IMR-90 (cell line): ENCODE measurements around the gene FAHD1. TPM values are rescaled to one million over a fixed set of nuclear protein-coding genes. Genes with fewer than 3 reads are reported as not detected.

ENCODE experiments used
- ATAC-seq: fragments of 200-7000 bp; cut with Tn5 transposase; 2 replicates; pipeline ENCODE4 v1.9.1; 2020; ENCODE audit warnings: low read depth, mild to moderate bottlenecking, moderate library complexity
- BruUV-seq: library from RNA; stranded (reverse); fragments of 400-500 nt; replicated peaks from 2 replicates; lab custom pipeline; 2021; lab: Mats Ljungman, UMichigan
- CTCF ChIA-PET: fragments of 300-600 bp; formaldehyde crosslinking; extraction: SDS; loops from one replicate; lab custom pipeline; 2021; ENCODE audit warnings: antibody characterized with exemption; lab: Yijun Ruan, JAX
- POLR2A ChIA-PET: fragments of 300-600 bp; sonication (Branson Sonifier 250); formaldehyde crosslinking; loops from one replicate; lab custom pipeline; 2022; ENCODE audit warnings: antibody characterized with exemption; ENCODE audit not compliant: unreplicated experiment; lab: Charles Lee
- DNase-seq: peaks from one replicate; pipeline ENCODE4 v3.0.0; 2013
- H2AFZ ChIP-seq: replicated peaks from 2 replicates; pipeline ENCODE3; 2013; ENCODE audit warnings: low read length, mild to moderate bottlenecking; ENCODE audit not compliant: poor library complexity
- H2AK5ac ChIP-seq: 2 replicates; pipeline ENCODE4 v1.6.1; 2013; ENCODE audit warnings: low read depth, low read length, inconsistent platforms
- H2AK9ac ChIP-seq: replicated peaks from 2 replicates; pipeline ENCODE3; 2013; ENCODE audit warnings: mild to moderate bottlenecking, low read depth, low read length, moderate library complexity; ENCODE audit not compliant: poor library complexity
- H2BK120ac ChIP-seq: 2 replicates; pipeline ENCODE4 v1.6.1; 2013; ENCODE audit warnings: low read depth, low read length, inconsistent platforms
- H2BK15ac ChIP-seq: 3 replicates; pipeline ENCODE4 v1.6.1; 2013; ENCODE audit warnings: low read depth, low read length, inconsistent platforms
- H2BK20ac ChIP-seq: 2 replicates; pipeline ENCODE4 v1.6.1; 2013; ENCODE audit warnings: low read depth, mild to moderate bottlenecking, inconsistent platforms, low read length, moderate library complexity
- H2BK5ac ChIP-seq: 2 replicates; pipeline ENCODE4 v1.6.1; 2013; ENCODE audit warnings: mild to moderate bottlenecking, low read depth, low read length, inconsistent platforms; ENCODE audit not compliant: poor library complexity, severe bottlenecking
- H3K14ac ChIP-seq: replicated peaks from 2 replicates; pipeline ENCODE4 v1.6.1; 2013; ENCODE audit warnings: low read depth, low read length, inconsistent platforms
- H3K18ac ChIP-seq: 2 replicates; pipeline ENCODE4 v1.6.1; 2013; ENCODE audit warnings: low read depth, low read length, control low read depth
- H3K23ac ChIP-seq: 2 replicates; pipeline ENCODE4 v1.6.1; 2013; ENCODE audit warnings: low read depth, low read length, inconsistent platforms
- H3K27ac ChIP-seq: 2 replicates; pipeline ENCODE4 v1.5.1; 2013; ENCODE audit warnings: mild to moderate bottlenecking, control low read depth, low read length; ENCODE audit not compliant: insufficient read depth
- H3K27me3 ChIP-seq: 2 replicates; pipeline ENCODE4 v1.6.1; 2013; ENCODE audit warnings: low read length; ENCODE audit not compliant: control insufficient read depth, insufficient read depth
- H3K36me3 ChIP-seq: 2 replicates; pipeline ENCODE4 v1.6.1; 2013; ENCODE audit warnings: low read length, mixed read lengths; ENCODE audit not compliant: control insufficient read depth, insufficient read depth
- H3K4ac ChIP-seq: 2 replicates; pipeline ENCODE4 v1.6.1; 2013; ENCODE audit warnings: low read depth, low read length, inconsistent platforms
- H3K4me1 ChIP-seq: 2 replicates; pipeline ENCODE4 v1.6.1; 2013; ENCODE audit warnings: low read length, mixed read lengths; ENCODE audit not compliant: control insufficient read depth, insufficient read depth
- H3K4me2 ChIP-seq: 2 replicates; pipeline ENCODE4 v1.6.1; 2013; ENCODE audit warnings: low read depth, mild to moderate bottlenecking, control low read depth, low read length, moderate library complexity
- H3K4me3 ChIP-seq: 2 replicates; pipeline ENCODE4 v1.5.1; 2013; ENCODE audit warnings: low read depth, mild to moderate bottlenecking, control low read depth, low read length, moderate library complexity; ENCODE audit not compliant: insufficient read depth
- H3K56ac ChIP-seq: 2 replicates; pipeline ENCODE4 v1.6.1; 2013; ENCODE audit warnings: low read length, inconsistent platforms; ENCODE audit not compliant: insufficient read depth; ENCODE audit errors: extremely low read depth
- H3K79me1 ChIP-seq, 2 experiments: 2 replicates each; pipeline ENCODE4 v1.6.1; 2013; ENCODE audit warnings: low read length in 2 of 2, inconsistent platforms in 1 of 2, low read depth in 1 of 2
- H3K9ac ChIP-seq: 2 replicates; pipeline ENCODE4 v1.6.1; 2013; ENCODE audit warnings: low read depth, low read length, control low read depth
- H3K9me1 ChIP-seq: 2 replicates; pipeline ENCODE4 v1.6.1; 2013; ENCODE audit warnings: low read length, inconsistent platforms; ENCODE audit not compliant: insufficient read depth
- H3K9me3 ChIP-seq: 2 replicates; pipeline ENCODE4 v1.6.1; 2013; ENCODE audit warnings: low read length; ENCODE audit not compliant: control insufficient read depth, insufficient read depth
- H4K20me1 ChIP-seq: 2 replicates; pipeline ENCODE4 v1.6.1; 2013; ENCODE audit warnings: low read length, inconsistent platforms; ENCODE audit not compliant: insufficient read depth
- H4K5ac ChIP-seq: 2 replicates; pipeline ENCODE4 v1.6.1; 2013; ENCODE audit warnings: mild to moderate bottlenecking, low read depth, low read length, control low read depth
- H4K8ac ChIP-seq, 2 experiments: 2 replicates each; pipeline ENCODE4 v1.6.1; 2013; ENCODE audit warnings: low read depth in 2 of 2, low read length in 2 of 2, control low read depth in 1 of 2, inconsistent platforms in 1 of 2
- H4K91ac ChIP-seq: 2 replicates; pipeline ENCODE4 v1.6.1; 2013; ENCODE audit warnings: low read depth, low read length, inconsistent platforms; ENCODE audit not compliant: insufficient read depth
- BHLHE40 ChIP-seq: fragments of 150-350 bp; IDR thresholded peaks from 2 replicates; pipeline ENCODE4 v1.6.1; 2016; ENCODE audit warnings: mild to moderate bottlenecking, low read depth, low read length
- CEBPB ChIP-seq: IDR thresholded peaks from 2 replicates; pipeline ENCODE4 v1.6.1; 2012; ENCODE audit warnings: low read depth, low read length, improper control_type of control experiment
- CHD1 ChIP-seq: IDR thresholded peaks from 2 replicates; pipeline ENCODE4 v1.6.1; 2012; ENCODE audit warnings: low read depth, low read length, improper control_type of control experiment
- CTCF ChIP-seq: conservative IDR thresholded peaks from 2 replicates; pipeline ENCODE4 v1.5.1; 2012; ENCODE audit warnings: mild to moderate bottlenecking, low read depth, low read length, improper control_type of control experiment
- FOS ChIP-seq: fragments of 150-350 bp; IDR thresholded peaks from 2 replicates; pipeline ENCODE4 v1.6.1; 2016; ENCODE audit warnings: low read depth, low read length
- MAFK ChIP-seq: IDR thresholded peaks from 2 replicates; pipeline ENCODE4 v1.6.1; 2012; ENCODE audit warnings: low read depth, low read length, improper control_type of control experiment
- MAZ ChIP-seq: IDR thresholded peaks from 2 replicates; pipeline ENCODE4 v1.6.1; 2012; ENCODE audit warnings: low read depth, mild to moderate bottlenecking, low read length, improper control_type of control experiment, moderate library complexity, borderline replicate concordance
- NFE2L2 ChIP-seq: fragments of 150-350 bp; IDR thresholded peaks from 2 replicates; pipeline ENCODE4 v1.6.1; 2016; ENCODE audit warnings: low read depth, mild to moderate bottlenecking, low read length
- POLR2A ChIP-seq: IDR thresholded peaks from 2 replicates; pipeline ENCODE4 v1.6.1; 2012; ENCODE audit warnings: mild to moderate bottlenecking, low read depth, low read length
- RAD21 ChIP-seq: IDR thresholded peaks from 2 replicates; pipeline ENCODE4 v1.6.1; 2012; ENCODE audit warnings: low read length, improper control_type of control experiment
- RCOR1 ChIP-seq: IDR thresholded peaks from 2 replicates; pipeline ENCODE4 v1.6.1; 2012; ENCODE audit warnings: mild to moderate bottlenecking, low read length, improper control_type of control experiment; ENCODE audit not compliant: insufficient replicate concordance
- SMC3 ChIP-seq: fragments of 150-350 bp; IDR thresholded peaks from 2 replicates; pipeline ENCODE4 v1.6.1; 2016; ENCODE audit warnings: low read depth, mild to moderate bottlenecking, antibody characterized with exemption, low read length, moderate library complexity
- USF2 ChIP-seq: fragments of 150-350 bp; IDR thresholded peaks from 2 replicates; pipeline ENCODE4 v1.6.1; 2017; ENCODE audit warnings: mild to moderate bottlenecking, antibody characterized with exemption, low read length, low read depth
- WGBS, 2 experiments: methylation state at CpG; one replicate each; pipeline versions ENCODE4 v1.1.5 to v1.1.7; 2013; ENCODE audit warnings: missing lambda C conversion rate in 2 of 2; ENCODE audit not compliant: insufficient read length in 1 of 2; ENCODE audit errors: extremely low coverage in 2 of 2; 5-methylcytosine and 5-hydroxymethylcytosine counted together
- dilution Hi-C: fragments of 300-500 bp; cut with HindIII; formaldehyde crosslinking; loops from one replicate; pipeline ENCODE4 v1.14.3; 2018; ENCODE audit warnings: low sequenced_read_pairs; ENCODE audit not compliant: unreplicated experiment
- in situ Hi-C: fragments of 300-500 bp; cut with MboI; formaldehyde crosslinking; loops from 3 replicates; pipeline ENCODE4 v1.14.3; 2019; ENCODE audit warnings: low sequenced_read_pairs, inconsistent platforms, mixed read lengths
- intact Hi-C: fragments of 100-400 bp; cut with micrococcal nuclease; formaldehyde crosslinking; loops from 2 replicates; pipeline ENCODE4 v1.10.0; 2022
- polyA plus RNA-seq, 3 experiments: library from polyadenylated mRNA; depleted of rRNA; stranded (reverse); fragments of >200 nt; gene quantifications; 2 replicates each; pipeline ENCODE4 v1.2.3, GENCODE V29; 2012; ENCODE audit warnings: low replicate concordance in 1 of 3
- total RNA-seq: library from RNA; depleted of rRNA; stranded (reverse); fragments of >200 nt; gene quantifications from 2 replicates; pipeline ENCODE4 v1.2.3, GENCODE V29; 2012

Gene FAHD1
- total and polyA plus RNA-seq, 2 of the 4 experiments (the other 2 are of a cell fraction): 65.3 to 85.9 TPM

DNA sequence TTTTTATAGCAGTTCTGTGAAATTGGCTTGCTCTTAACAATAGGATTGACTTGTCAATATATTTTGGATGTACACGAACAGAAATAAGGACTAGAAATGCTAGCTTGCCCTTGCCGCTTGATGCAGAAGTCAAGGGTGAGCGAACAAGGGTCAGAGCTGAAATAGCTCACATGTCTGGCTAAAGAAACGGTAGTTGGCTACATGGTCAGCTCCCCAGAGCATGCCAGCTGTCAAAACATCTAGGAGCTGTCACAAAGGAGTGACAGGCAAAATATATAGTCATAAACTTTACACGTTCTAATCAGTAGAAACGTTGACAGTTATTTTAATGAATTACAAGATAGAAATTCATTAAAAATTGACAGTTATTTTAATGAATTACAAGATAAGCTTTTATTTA lies 47.8 kb downstream of the FAHD1 start:
- Histone ChIP-seq H2AK9ac (no peak overlapping the region), H4K20me1 (0 out of 2 replicates have a peak, but pooled peaks cover 4% of the 10 kb centered on the region), H2AK5ac (no peak overlapping the region), H3K4me3 (no peak overlapping the region), H2BK15ac (no peak overlapping the region), H4K5ac (no peak overlapping the region), H3K36me3 (no peaks in the 10 kb centered on the region), H3K9me3 (no peaks in the 10 kb centered on the region), H3K27ac (no peak overlapping the region), H3K23ac (no peak overlapping the region), H4K8ac (no peak overlapping the region), H3K18ac (no peak overlapping the region), H2BK20ac (no peak overlapping the region), H2BK120ac (no peak overlapping the region), H3K9me1 (no peaks in the 10 kb centered on the region), H2BK5ac (no peak overlapping the region), H3K56ac (no peak overlapping the region), H4K91ac (no peak overlapping the region), H3K4me2 (no peak overlapping the region), H3K14ac (no peak overlapping the region), H3K4ac (no peak overlapping the region), H3K9ac (no peak overlapping the region), H3K79me1 (no peaks in the 10 kb centered on the region), H3K27me3 (peaks cover 35% of the 10 kb centered on the region), H3K4me1 (peaks cover 2% of the 10 kb centered on the region; the same call in 1 of the 2 replicates), H2AFZ (no peak overlapping the region)
- 48% methylated on average over 2 of the region's 6 CpGs; no CpG with 5 or more reads in 1 of the 2 experiments for WGBS, 2 experiments
- TF ChIP-seq BHLHE40 (no peak), MAFK (no peak), USF2 (no peak), POLR2A (no peak), CTCF (no peak), MAZ (no peak), CEBPB (no peak), NFE2L2 (no peak), SMC3 (no peak), CHD1 (no peak), FOS (no peak), RCOR1 (no peak), RAD21 (no peak)
- ChIA-PET CTCF (no interaction called here), POLR2A (no interaction called here)
- no TSS peak for BruUV-seq
- no peak for DNase-seq
- dilution Hi-C loops: no loop called here
- in situ Hi-C loops: loop anchor here (25.0 kb wide), 1 partner anchor 512 kb away; no protein-coding TSS in a partner anchor
- intact Hi-C loops: no loop called here
- no peak for ATAC-seq
